HUDEP-2 (cell line): ENCODE results near the gene RIC1.
"Not testable (repeated sequence)": the region's sequence is repeated elsewhere in the genome, so short reads cannot be mapped to it uniquely, and the experiment has no call there.

Experiments used
- DNase-seq, 76 experiments: peaks; one replicate each; lab custom pipeline; 2025; ENCODE audit not compliant: unreplicated experiment in 76 of 76; lab: John Stamatoyannopoulos, UW

Gene RIC1

GRCh38 chr9:5622016-5622415 lies 6.9 kb upstream of the RIC1 start:
- no peak for DNase-seq

DNA sequence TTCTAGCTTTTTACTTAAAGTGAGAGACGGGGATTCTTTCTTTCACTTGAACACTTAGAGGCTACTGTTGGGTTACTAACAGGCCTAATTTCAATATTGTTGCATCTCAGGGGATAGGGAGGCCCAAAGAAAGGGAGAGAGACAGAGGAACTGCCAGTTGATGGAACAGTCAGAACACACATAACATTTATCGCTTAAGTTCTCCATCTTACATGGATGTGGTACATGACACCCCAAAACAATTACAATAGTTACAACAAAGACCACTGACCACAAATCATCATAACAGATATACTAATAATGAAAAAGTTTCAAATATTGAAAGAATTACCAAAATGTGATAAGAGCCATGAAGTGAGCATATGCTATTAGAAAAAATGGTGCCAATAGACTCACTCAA lies 4.3 kb upstream of the RIC1 start:
- DNase-seq, result no peak

GRCh38 chr9:5626727-5627634 lies 1.9 kb upstream of the RIC1 start:
- peak in 73 of 76 experiments; percentile 3 to 84 (median 68) for DNase-seq

- peak in 5 of 76 experiments; percentile 1 to 51 (median 14) for DNase-seq
These were observed 1.2 kb upstream of the RIC1 start for GRCh38 chr9:5627686-5628085.

- DNase-seq, result peak in 3 of 76 experiments; percentile 20 to 48 (median 33)
These were observed 751 bp upstream of the RIC1 start for GRCh38 chr9:5628183-5628529.

GRCh38 chr9:5629312-5630080 lies 589 bp downstream of the RIC1 start:
- DNase-seq, result peak in 21 of 76 experiments; percentile 17 to 59 (median 37)

DNA sequence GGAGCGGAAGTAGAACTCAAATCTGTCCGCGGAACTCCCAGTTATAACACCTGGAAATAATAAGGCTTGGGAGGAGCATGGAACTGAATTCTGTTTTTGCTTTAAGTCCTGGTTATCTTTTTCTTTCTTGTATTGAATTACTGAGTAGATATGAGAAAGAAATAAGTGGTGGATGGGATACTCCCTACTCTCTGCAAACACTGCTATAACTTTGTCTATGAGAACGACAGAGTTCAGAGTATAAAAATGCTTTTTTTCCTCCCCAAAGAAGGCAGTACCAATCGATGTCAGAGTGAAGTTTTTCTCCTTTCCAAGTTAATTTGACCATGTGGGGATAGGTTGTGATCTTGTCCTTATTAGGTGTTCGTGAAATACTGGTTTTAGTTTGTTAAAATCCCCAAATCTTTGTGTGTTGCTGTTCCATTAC lies 1.2 kb downstream of the RIC1 start:
- peak in 11 of 76 experiments; percentile 2 to 40 (median 17) for DNase-seq

- DNase-seq, result no peak
These were observed 2.1 kb downstream of the RIC1 start for GRCh38 chr9:5631026-5631425.

DNA sequence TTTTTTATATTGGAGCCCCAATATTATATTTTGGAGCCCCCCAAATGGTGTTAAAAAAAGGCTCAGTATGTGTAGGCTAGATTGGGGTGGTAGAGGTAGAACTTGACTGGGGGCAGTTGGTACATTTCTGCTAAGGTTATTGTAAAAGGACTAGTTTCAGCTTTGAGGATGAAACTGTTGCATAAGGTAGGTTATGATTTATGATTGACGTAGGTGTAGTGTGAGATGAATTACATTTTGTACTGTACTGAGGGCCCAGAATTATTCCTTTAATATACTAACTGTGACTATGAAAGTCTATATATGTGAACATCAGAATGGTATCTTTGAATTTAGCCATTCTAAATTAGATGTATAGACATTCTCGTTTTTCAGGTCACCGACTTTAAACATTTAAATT lies 3.6 kb downstream of the RIC1 start:
- DNase-seq, result no peak

GRCh38 chr9:5633243-5633642 lies 4.3 kb downstream of the RIC1 start:
- DNase-seq, result peak in 27 of 76 experiments; percentile 15 to 66 (median 31)

DNA sequence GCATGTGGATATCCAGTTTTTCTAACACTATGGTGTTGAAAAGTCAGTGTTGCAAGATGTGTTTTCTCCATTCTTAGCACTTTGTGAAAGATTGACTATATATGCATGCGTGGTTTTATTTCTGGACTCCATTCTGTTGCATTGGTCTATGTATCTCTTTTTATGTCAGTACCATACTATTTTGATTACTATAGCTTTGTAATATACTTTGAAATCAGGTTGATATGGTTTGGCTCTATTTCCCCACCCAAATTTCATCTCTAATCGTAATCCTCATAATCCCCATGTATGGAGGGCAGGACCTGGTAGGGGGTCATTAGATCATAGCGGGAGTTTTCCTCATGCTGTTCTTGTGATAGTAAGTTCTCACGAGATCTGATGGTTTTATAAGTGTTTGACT lies 6.5 kb downstream of the RIC1 start:
- DNase-seq, result no peak

GRCh38 chr9:5639816-5640215 lies 10.9 kb downstream of the RIC1 start:
- no peak for DNase-seq

DNA sequence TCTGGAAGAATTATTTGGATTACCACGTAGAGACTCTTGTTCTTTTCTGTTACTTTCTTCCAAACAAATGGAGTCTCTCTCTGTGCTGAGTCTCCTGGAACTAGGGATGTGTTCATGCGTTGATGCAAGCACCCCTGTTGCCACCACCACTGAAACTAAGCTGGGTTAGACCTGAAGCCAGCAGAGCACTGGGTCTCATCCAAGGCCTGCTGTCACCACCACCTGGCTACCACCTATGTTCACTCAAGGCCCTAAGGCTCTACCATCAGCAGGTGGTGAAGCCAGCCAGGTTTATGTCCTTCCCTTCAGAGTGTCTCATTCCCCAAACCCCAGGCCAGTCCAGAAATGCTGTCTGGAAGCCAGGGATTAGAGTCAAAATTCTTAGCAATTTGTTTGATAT lies 13.3 kb downstream of the RIC1 start:
- DNase-seq, result no peak

- DNase-seq, result no peak
These were observed 14.2 kb downstream of the RIC1 start for GRCh38 chr9:5643005-5643624.

GRCh38 chr9:5644501-5644900 lies 15.6 kb downstream of the RIC1 start:
- no peak for DNase-seq

GRCh38 chr9:5646116-5646515 lies 17.2 kb downstream of the RIC1 start:
- DNase-seq, result no peak

GRCh38 chr9:5650356-5651105 lies 21.6 kb downstream of the RIC1 start:
- DNase-seq, result no peak

- DNase-seq, result no peak
These were observed 22.3 kb downstream of the RIC1 start for GRCh38 chr9:5651246-5651645.

DNA sequence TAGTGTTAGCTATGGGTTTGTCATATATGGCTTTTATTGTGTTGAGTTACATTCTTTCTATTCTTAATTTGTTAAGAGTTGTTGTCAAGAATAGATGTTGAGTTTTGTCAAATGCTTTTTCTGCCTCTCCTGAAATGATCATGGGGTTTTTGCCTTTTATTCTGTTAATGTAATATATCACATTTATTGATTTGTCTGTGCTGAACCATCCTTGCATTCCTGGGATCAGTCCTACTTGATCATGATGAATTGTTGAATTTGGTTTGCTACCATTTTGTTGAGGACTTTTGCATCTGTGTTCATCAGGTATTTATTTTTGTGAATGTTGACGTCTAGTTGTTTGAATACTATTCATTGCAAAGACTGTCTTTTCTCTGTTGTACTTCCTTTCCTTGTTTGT lies 23.9 kb downstream of the RIC1 start:
- DNase-seq, result no peak

GRCh38 chr9:5662804-5663203 lies 33.9 kb downstream of the RIC1 start:
- not testable (repeated sequence) for DNase-seq

DNA sequence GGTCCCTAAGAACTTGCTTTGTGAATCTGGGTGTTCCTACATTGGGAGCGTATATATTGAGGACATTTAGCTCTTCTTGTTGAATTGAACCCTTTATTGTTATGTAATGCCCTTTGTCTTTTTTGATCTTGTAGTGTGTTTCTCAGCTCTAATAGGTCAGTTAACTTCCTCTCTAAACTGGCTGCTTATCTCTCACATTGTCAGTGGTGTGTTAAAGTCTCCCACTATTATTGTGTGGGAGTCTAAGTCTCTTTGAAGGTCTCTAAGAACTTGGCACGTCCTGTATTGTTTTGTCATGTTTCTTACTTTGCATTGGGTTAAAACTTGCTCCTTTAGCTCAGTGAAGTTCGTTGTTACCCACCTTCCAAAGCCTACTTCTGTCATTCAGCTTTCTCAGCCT lies 36.2 kb downstream of the RIC1 start:
- DNase-seq, result peak in 25 of 76 experiments; percentile 3 to 73 (median 38)
